Breast epithelium (tissue), 4 donors: Measurements from ENCODE around the gene COPB2. TPM values are rescaled to one million over a fixed set of nuclear protein-coding genes. Genes with fewer than 3 reads are reported as not detected.
A peak's percentile ranks its signal among the peaks of the same experiment; 100 is the strongest.

Experiments
- DNase-seq, 2 donors: peaks; one replicate each; pipeline ENCODE4 v3.0.0-alpha.2; 2019; ENCODE audit warnings: low spot score in 2 of 2
- H3K27ac ChIP-seq, 2 donors: fragments of 200-600 bp; sonication (generic) in 1 of 2; one replicate each; pipeline ENCODE4 v1.5.1; 2016 to 2019; ENCODE audit warnings: mild to moderate bottlenecking in 1 of 2
- H3K27me3 ChIP-seq, 2 donors: fragments of 200-600 bp; sonication (generic) in 1 of 2; one replicate each; pipeline versions ENCODE4 v1.5.1 to v1.6.0; 2017 to 2019; ENCODE audit warnings: control low read depth in 1 of 2, mild to moderate bottlenecking in 1 of 2
- H3K36me3 ChIP-seq: fragments of 200-600 bp; one replicate; pipeline ENCODE4 v1.5.1; 2019
- H3K4me1 ChIP-seq, 2 donors: fragments of 200-600 bp; sonication (generic); one replicate each; pipeline ENCODE4 v1.5.1; 2016 to 2019; ENCODE audit warnings: control low read depth in 1 of 2
- H3K4me3 ChIP-seq, 3 donors: fragments of 200-600 bp; sonication (generic); 1 replicate in 2 of 3; 2 replicates in 1 of 3; pipeline ENCODE4 v1.5.1; 2016 to 2019; ENCODE audit warnings: mild to moderate bottlenecking in 3 of 3, moderate library complexity in 2 of 3
- H3K9me3 ChIP-seq, 2 donors: fragments of 200-600 bp; sonication (generic) in 1 of 2; one replicate each; pipeline ENCODE4 v1.5.1; 2016 to 2019; ENCODE audit warnings: control low read depth in 1 of 2
- CTCF ChIP-seq, 3 donors: fragments of 450-650 bp; IDR thresholded peaks; one replicate each; pipeline ENCODE4 v1.5.1; 2016 to 2017; ENCODE audit warnings: antibody characterized with exemption in 3 of 3, mild to moderate bottlenecking in 3 of 3, moderate library complexity in 3 of 3
- POLR2A ChIP-seq: fragments of 450-650 bp; IDR thresholded peaks from one replicate; pipeline ENCODE4 v1.6.1; 2016; ENCODE audit warnings: antibody characterized with exemption, mild to moderate bottlenecking, moderate library complexity
- POLR2AphosphoS5 ChIP-seq, 3 donors: sonication (generic); formaldehyde crosslinking; IDR thresholded peaks; one replicate each; pipeline ENCODE4 v1.6.1; 2017; ENCODE audit warnings: antibody characterized with exemption in 3 of 3
- intact Hi-C: fragments of 100-400 bp; cut with DNase I; formaldehyde crosslinking; loops from one replicate; pipeline ENCODE4 v1.15.1; 2023; ENCODE audit warnings: low total_unique reads
- total RNA-seq, 3 donors: library from RNA; depleted of rRNA; stranded (reverse); fragments of >200 nt; gene quantifications; one replicate each; pipeline ENCODE4 v1.1.0, GENCODE V29; 2016

Gene COPB2
- total RNA-seq, 3 donors from 2014 or later = 76.5 to 109 (median 109) TPM

GRCh38 chr3:139353920-139354556 lies 35.4 kb downstream of the COPB2 start:
- H3K4me3 ChIP-seq = no peak overlapping the region
- H3K9me3 ChIP-seq = no peaks in the 10 kb centered on the region
- TF ChIP-seq POLR2AphosphoS5 (IDR thresholded peaks at IDR 0.05) = no peak
- TF ChIP-seq CTCF (IDR thresholded peaks at IDR 0.05) = peak in 1 of 3 donors; percentile 35
- no peak for TF ChIP-seq POLR2A
- no peaks in the 10 kb centered on the region for H3K27me3 ChIP-seq
- no peak for DNase-seq
- H3K27ac ChIP-seq = no peak overlapping the region
- H3K4me1 ChIP-seq = no peaks in the 10 kb centered on the region
- H3K36me3 ChIP-seq = no peaks in the 10 kb centered on the region
- intact Hi-C loops = no loop called here

DNA sequence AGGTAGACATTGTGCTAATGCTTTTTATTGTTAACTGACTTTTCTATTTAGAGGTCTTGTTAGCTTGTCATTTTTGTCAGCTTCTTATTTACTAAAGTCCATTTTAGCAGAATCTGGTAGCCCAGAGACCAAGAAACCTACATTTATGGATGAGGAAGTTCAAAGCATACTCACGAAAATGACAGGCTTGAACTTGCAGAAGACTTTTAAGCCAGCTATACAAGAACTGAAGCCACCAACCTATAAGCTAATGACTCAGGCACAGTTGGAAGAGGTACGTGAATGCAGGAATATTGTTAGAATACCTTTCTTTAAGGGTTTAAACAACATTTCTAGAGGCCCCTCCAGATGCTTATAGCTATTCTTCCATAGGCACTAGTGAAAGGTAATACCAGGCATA lies 42.7 kb downstream of the COPB2 start:
- no peak for TF ChIP-seq CTCF (IDR thresholded peaks at IDR 0.05)
- TF ChIP-seq POLR2A = no peak
- TF ChIP-seq POLR2AphosphoS5 (IDR thresholded peaks at IDR 0.05) = no peak
- Histone ChIP-seq H3K27me3 (no peaks in the 10 kb centered on the region), H3K27ac (no peak overlapping the region), H3K4me1 (peaks cover 0 to 15% of the 10 kb centered on the region in 2 donors), H3K36me3 (no peaks in the 10 kb centered on the region), H3K9me3 (no peaks in the 10 kb centered on the region), H3K4me3 (no peak overlapping the region)
- DNase-seq = no peak
- intact Hi-C loops = no loop called here

DNA sequence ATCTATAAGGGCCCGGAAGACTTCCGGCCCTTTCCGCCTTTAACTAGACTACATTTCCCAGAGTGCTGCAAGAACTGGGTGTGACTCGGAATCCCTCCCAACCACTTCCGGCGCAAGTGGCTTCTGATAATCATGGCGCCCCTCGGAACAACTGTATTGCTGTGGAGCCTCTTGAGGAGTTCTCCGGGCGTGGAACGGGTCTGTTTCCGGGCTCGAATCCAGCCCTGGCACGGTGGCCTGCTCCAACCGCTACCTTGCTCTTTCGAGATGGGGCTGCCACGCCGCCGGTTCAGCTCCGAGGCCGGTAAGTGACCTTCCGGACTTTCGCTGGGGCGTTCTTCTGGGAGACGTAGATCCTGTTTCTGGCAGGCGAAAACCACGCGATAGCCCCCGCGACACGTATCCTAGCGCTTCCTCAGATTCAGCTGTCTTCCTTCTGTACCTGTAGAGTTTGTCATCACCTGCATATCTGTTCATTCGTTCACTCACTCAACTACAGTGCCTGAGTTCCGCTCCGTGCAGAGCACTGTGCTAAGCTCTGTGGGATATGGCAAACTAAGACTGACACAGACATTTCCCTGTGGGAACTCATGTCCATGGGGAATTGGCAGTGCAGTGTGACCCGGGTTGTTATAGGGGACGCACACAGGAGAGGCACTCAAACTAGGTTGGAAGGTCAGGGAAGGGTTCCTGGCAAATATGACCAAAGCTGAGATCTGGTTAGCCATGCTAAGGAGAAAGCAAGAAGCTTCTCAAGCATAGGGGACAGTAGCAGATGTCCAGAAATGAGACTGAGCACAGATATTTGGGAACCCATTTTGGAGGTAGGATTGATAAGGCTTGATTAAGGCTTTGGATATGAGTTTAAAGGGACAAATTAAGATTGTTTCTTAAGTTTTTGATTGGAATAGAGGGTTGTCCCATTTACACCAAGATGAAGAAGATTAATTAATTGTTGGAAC lies 45.3 kb downstream of the COPB2 start, which contains the start of gene MRPS22:
Gene MRPS22 (plus strand): TSS at position 126 of the 962 bp plus-strand sequence. CDS start 7 bp downstream, at position 133.
- DNase-seq = peak; percentile 73 to 76
- peak within 1 kb of the TSS; percentile 80 to 84 (median 81) for H3K4me3 ChIP-seq
- no peaks in the 10 kb centered on the region for H3K36me3 ChIP-seq
- H3K9me3 ChIP-seq = no peaks in the 10 kb centered on the region
- TF ChIP-seq POLR2AphosphoS5 (IDR thresholded peaks at IDR 0.05) (peak in 1 of 3 donors; percentile 73), POLR2A (no peak), CTCF (IDR thresholded peaks at IDR 0.05) (no peak)
- peaks cover 0 to 15% of the 10 kb centered on the region in 2 donors for H3K4me1 ChIP-seq
- peak within 1 kb of the TSS; percentile 74 to 87 for H3K27ac ChIP-seq
- H3K27me3 ChIP-seq = peaks cover 0 to 12% of the 10 kb centered on the region in 2 donors
- intact Hi-C loops = no loop called here

DNA sequence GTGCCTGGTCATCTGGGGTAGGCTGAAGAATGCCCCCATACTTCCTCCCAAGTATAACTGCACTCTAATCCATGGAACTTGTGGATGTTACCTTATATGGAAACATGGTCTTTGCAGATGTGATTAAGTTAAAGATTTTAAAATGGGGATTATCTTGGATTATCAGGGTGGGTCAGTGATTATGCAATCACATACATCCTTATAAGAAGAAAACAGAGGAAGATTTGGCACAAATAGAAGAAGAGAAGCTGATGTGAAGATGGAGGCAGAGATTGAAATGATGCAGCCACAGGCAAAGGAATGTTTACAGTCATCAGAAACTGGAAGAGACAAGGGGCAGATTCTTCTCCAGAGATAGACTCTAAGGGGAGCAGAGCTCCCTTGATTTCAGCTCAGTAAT lies 47.4 kb downstream of the COPB2 start:
- DNase-seq = no peak
- H3K27ac ChIP-seq = no peak overlapping the region
- H3K27me3 ChIP-seq = peaks cover 0 to 12% of the 10 kb centered on the region in 2 donors
- H3K4me3 ChIP-seq = no peak overlapping the region
- H3K9me3 ChIP-seq = no peaks in the 10 kb centered on the region
- peaks cover 0 to 15% of the 10 kb centered on the region in 2 donors for H3K4me1 ChIP-seq
- TF ChIP-seq CTCF (IDR thresholded peaks at IDR 0.05) (no peak), POLR2AphosphoS5 (IDR thresholded peaks at IDR 0.05) (no peak), POLR2A (no peak)
- no peaks in the 10 kb centered on the region for H3K36me3 ChIP-seq
- intact Hi-C loops = no loop called here
